Activated naive CD8-positive, alpha-beta T cell treated with anti-CD3 and anti-CD28 coated beads, Interleukin-2, amount 50 U/mL, for 16 hours (primary cell): Measurements from ENCODE around the gene SMC5.

Experiments
- DNase-seq: peaks from one replicate; pipeline ENCODE4 v3.0.0-alpha.2; 2020; ENCODE audit warnings: low read depth, low spot score

Gene SMC5

DNA sequence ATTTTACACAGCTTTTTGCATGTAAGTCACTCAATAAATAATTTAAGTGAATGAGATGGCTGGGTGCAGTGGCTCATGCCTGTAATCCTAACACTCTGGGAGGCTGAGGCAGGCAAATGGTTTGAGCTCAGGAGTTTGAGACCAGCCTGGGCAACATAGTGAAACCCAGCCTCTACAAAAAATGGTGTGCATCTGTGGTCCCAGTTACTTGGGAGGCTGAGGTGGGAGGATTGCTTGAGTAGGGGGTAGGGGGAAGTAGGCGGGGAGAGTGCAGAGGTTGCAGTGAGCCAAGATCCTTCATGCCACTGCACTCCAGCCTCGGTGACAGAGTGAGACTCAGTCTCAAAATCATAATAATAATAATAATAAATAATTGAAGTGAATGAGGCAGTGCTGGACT is 145.5 kb downstream of the SMC5 start:
- no peak for DNase-seq
